Measurements from ENCODE around the gene EXOC1.

The EXOC1 gene

GRCh38 chr4:55834086-55834795, 19.2 kb upstream of the EXOC1 start:
- Histone ChIP-seq H3K79me2 (ENCODE audit: insufficient read depth, low read length) (no peaks in the 10 kb centered on the region), H3K9me2 (replicated peaks; ENCODE audit: insufficient read depth, low read length) (no peaks in the 10 kb centered on the region), H3K27ac (ENCODE audit: low read depth, low read length) (no peak overlapping the region), H4K20me1 (ENCODE audit: low read depth, low read length) (no peaks in the 10 kb centered on the region), H3F3A (ENCODE audit: insufficient read depth) (no peaks in the 10 kb centered on the region), H3K4me3 (ENCODE audit: insufficient read depth, low read length, poor library complexity, severe bottlenecking) (no peak overlapping the region), H3K9ac (ENCODE audit: low read length) (no peak overlapping the region), H2AFZ (ENCODE audit: low read depth, low read length, severe bottlenecking) (no peak overlapping the region), H3K4me2 (ENCODE audit: low read depth, low read length, poor library complexity, severe bottlenecking) (no peak overlapping the region), H3K9me3 (ENCODE audit: insufficient read depth, low read length) (no peaks in the 10 kb centered on the region), H3K36me3 (ENCODE audit: low read length) (no peaks in the 10 kb centered on the region), H3K27me3 (ENCODE audit: low read length) (no peaks in the 10 kb centered on the region)
- no peak for TF ChIP-seq CTCF (IDR thresholded peaks at IDR 0.05; ENCODE audit: insufficient read depth, low read length, poor library complexity, severe bottlenecking)
- TF ChIP-seq EZH2phosphoT487 (conservative IDR thresholded peaks at IDR 0.05; ENCODE audit: low read length) = no peak

GRCh38 chr4:55837903-55838302, 15.5 kb upstream of the EXOC1 start:
- Histone ChIP-seq H3K4me2 (ENCODE audit: low read depth, low read length, poor library complexity, severe bottlenecking) (no peak overlapping the region), H2AFZ (ENCODE audit: low read depth, low read length, severe bottlenecking) (no peak overlapping the region), H3K9ac (ENCODE audit: low read length) (no peak overlapping the region), H3K27me3 (ENCODE audit: low read length) (no peaks in the 10 kb centered on the region), H3K9me2 (replicated peaks; ENCODE audit: insufficient read depth, low read length) (no peaks in the 10 kb centered on the region), H4K20me1 (ENCODE audit: low read depth, low read length) (no peaks in the 10 kb centered on the region), H3K9me3 (ENCODE audit: insufficient read depth, low read length) (no peaks in the 10 kb centered on the region), H3K79me2 (ENCODE audit: insufficient read depth, low read length) (no peaks in the 10 kb centered on the region), H3K4me3 (ENCODE audit: insufficient read depth, low read length, poor library complexity, severe bottlenecking) (no peak overlapping the region), H3K27ac (ENCODE audit: low read depth, low read length) (no peak overlapping the region), H3F3A (ENCODE audit: insufficient read depth) (no peaks in the 10 kb centered on the region), H3K36me3 (ENCODE audit: low read length) (no peaks in the 10 kb centered on the region)
- TF ChIP-seq CTCF (IDR thresholded peaks at IDR 0.05; ENCODE audit: insufficient read depth, low read length, poor library complexity, severe bottlenecking) (no peak), EZH2phosphoT487 (conservative IDR thresholded peaks at IDR 0.05; ENCODE audit: low read length) (no peak)

GRCh38 chr4:55838356-55838755, 15.1 kb upstream of the EXOC1 start:
- Histone ChIP-seq H3K36me3 (ENCODE audit: low read length) (no peaks in the 10 kb centered on the region), H3K4me3 (ENCODE audit: insufficient read depth, low read length, poor library complexity, severe bottlenecking) (no peak overlapping the region), H4K20me1 (ENCODE audit: low read depth, low read length) (no peaks in the 10 kb centered on the region), H3K27ac (ENCODE audit: low read depth, low read length) (no peak overlapping the region), H3K4me2 (ENCODE audit: low read depth, low read length, poor library complexity, severe bottlenecking) (no peak overlapping the region), H3K79me2 (ENCODE audit: insufficient read depth, low read length) (no peaks in the 10 kb centered on the region), H2AFZ (ENCODE audit: low read depth, low read length, severe bottlenecking) (no peak overlapping the region), H3F3A (ENCODE audit: insufficient read depth) (no peaks in the 10 kb centered on the region), H3K9ac (ENCODE audit: low read length) (no peak overlapping the region), H3K9me3 (ENCODE audit: insufficient read depth, low read length) (no peaks in the 10 kb centered on the region), H3K27me3 (ENCODE audit: low read length) (no peaks in the 10 kb centered on the region), H3K9me2 (replicated peaks; ENCODE audit: insufficient read depth, low read length) (no peaks in the 10 kb centered on the region)
- TF ChIP-seq CTCF (IDR thresholded peaks at IDR 0.05; ENCODE audit: insufficient read depth, low read length, poor library complexity, severe bottlenecking) (no peak), EZH2phosphoT487 (conservative IDR thresholded peaks at IDR 0.05; ENCODE audit: low read length) (no peak)

Measured in SU-DHL-6 (cell line).